ENCODE data around the gene NPTX1.

GRCh38 chr17:80471922-80472321 lies 4.5 kb downstream of the NPTX1 start:
- TF ChIP-seq CTCF (IDR thresholded peaks at IDR 0.05; ENCODE audit: low read depth, low read length): no peak
- no peak for TF ChIP-seq MAX (IDR thresholded peaks at IDR 0.05; ENCODE audit: low read depth, low read length)
- no peak for TF ChIP-seq POLR2A (IDR thresholded peaks at IDR 0.05; ENCODE audit: extremely low read depth, insufficient read length)
